ENCODE data around the gene NCK2. TPM values are rescaled to one million over a fixed set of nuclear protein-coding genes. Genes with fewer than 3 reads are reported as not detected.

NCK2 gene
- total RNA-seq, 1 experiment from 2014 or later = 26.7 TPM

- TF ChIP-seq, protein P1, sequence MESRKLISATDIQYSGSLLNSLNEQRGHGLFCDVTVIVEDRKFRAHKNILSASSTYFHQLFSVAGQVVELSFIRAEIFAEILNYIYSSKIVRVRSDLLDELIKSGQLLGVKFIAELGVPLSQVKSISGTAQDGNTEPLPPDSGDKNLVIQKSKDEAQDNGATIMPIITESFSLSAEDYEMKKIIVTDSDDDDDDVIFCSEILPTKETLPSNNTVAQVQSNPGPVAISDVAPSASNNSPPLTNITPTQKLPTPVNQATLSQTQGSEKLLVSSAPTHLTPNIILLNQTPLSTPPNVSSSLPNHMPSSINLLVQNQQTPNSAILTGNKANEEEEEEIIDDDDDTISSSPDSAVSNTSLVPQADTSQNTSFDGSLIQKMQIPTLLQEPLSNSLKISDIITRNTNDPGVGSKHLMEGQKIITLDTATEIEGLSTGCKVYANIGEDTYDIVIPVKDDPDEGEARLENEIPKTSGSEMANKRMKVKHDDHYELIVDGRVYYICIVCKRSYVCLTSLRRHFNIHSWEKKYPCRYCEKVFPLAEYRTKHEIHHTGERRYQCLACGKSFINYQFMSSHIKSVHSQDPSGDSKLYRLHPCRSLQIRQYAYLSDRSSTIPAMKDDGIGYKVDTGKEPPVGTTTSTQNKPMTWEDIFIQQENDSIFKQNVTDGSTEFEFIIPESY (IDR thresholded peaks at IDR 0.05; ENCODE audit: extremely low read depth, insufficient replicate concordance, low read length) = no peak
- TF ChIP-seq ELF1 (IDR thresholded peaks at IDR 0.05; ENCODE audit: borderline replicate concordance, low read depth) = no peak
- no peak for TF ChIP-seq SIN3A (IDR thresholded peaks at IDR 0.05; ENCODE audit: low read depth)
- no peak for TF ChIP-seq POLR2AphosphoS5 (IDR thresholded peaks at IDR 0.05; ENCODE audit: low read depth, low read length)
These were observed 6.0 kb upstream of the NCK2 start (continued) for GRCh38 chr2:105738658-105739241.

- DNase-seq (ENCODE audit: low read depth, low spot score) (no peak), ATAC-seq (no peak)
- Histone ChIP-seq H3K4me3 (replicated peaks in 1 of 2; ENCODE audit: low read depth in 1 of 2, low read length in 2 of 2) (no peak overlapping the region), H3K79me2 (ENCODE audit: insufficient read depth, low read length) (no peaks in the 10 kb centered on the region), H3K9ac (ENCODE audit: low read length) (no peak overlapping the region), H3K9me2 (ENCODE audit: insufficient read depth) (no peaks in the 10 kb centered on the region), H3K4me1 (ENCODE audit: control insufficient read depth in 1 of 2, insufficient read depth in 2 of 2, low read length in 2 of 2) (peaks cover 3 to 9% of the 10 kb centered on the region in 2 experiments; a peak in 2 of 4 replicates), H3K9me3 (ENCODE audit: control insufficient read depth in 1 of 2, insufficient read depth in 1 of 2, low read depth in 1 of 2, low read length in 2 of 2) (no peaks in the 10 kb centered on the region), H3K27me3 (ENCODE audit: insufficient read depth, low read length) (no peaks in the 10 kb centered on the region; the same call in 1 of the 2 replicates), H4K20me1 (ENCODE audit: insufficient read depth) (no peaks in the 10 kb centered on the region), H2AFZ (ENCODE audit: low read depth, low read length, poor library complexity, severe bottlenecking) (no peak overlapping the region), H3K4me2 (ENCODE audit: low read length) (no peak overlapping the region), H3K36me3 (ENCODE audit: control insufficient read depth in 1 of 2, insufficient read depth in 2 of 2, low read length in 2 of 2) (no peaks in the 10 kb centered on the region), H3K27ac (ENCODE audit: low read depth, low read length) (no peak overlapping the region)
- no TSS peak for BruUV-seq (replicated peaks)
- ChIA-PET POLR2A (no interaction called here), CTCF (no interaction called here), RAD21 (ENCODE audit: low non-redundant PET in 1 of 2, low total read pairs in 2 of 2, uncharacterized antibody in 2 of 2, unreplicated experiment in 2 of 2) (no interaction called here)
- no peak for TF ChIP-seq POLR2A (IDR thresholded peaks at IDR 0.05; ENCODE audit: borderline replicate concordance, extremely low read depth, insufficient read depth, insufficient read length)
- TF ChIP-seq FOSL1 (IDR thresholded peaks at IDR 0.05; ENCODE audit: low read depth) = no peak
- no peak for TF ChIP-seq EGR1 (IDR thresholded peaks at IDR 0.05; ENCODE audit: low read depth)
- no peak for TF ChIP-seq REST (IDR thresholded peaks at IDR 0.05; ENCODE audit: low read depth)
- intact Hi-C loops (cut with micrococcal nuclease) = no loop called here
These were observed 5.3 kb upstream of the NCK2 start for GRCh38 chr2:105739426-105739825.
